NCI-H82 treated with DMSO at 0.1 percent for 48 hours (cell line): Measurements from ENCODE around the gene DUSP28.
A peak's percentile ranks its signal among the peaks of the same experiment; 100 is the strongest.

Source experiments
- DNase-seq: peaks from one replicate; lab custom pipeline; 2025; ENCODE audit not compliant: unreplicated experiment; lab: John Stamatoyannopoulos, UW

DUSP28 gene

DNA sequence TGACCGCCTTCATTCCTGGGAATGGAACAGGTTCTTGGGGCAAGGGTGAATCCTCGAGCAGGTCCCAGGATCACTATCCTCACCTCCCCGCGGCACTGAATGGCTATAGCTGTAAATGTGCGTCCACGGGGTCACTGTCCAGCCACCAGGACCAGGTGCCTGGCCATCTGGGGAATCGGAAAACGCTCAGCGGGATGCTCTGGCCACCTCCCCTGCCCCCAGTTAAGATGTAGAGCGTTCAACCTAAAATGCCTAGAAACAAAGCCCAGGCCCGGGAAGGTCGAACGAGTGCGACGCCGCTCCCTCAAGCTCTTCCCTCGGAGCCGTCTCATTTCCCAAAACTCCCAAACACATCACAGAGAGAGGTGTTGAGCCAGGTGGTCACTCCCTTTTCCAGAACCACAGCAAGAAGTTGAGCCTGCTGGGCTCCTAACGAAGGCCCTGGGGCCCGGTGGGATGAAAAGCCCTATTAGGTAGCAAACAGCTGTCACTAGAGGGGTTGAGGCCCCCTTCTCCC is 25.6 kb downstream of the DUSP28 start:
- no peak for DNase-seq

DNA sequence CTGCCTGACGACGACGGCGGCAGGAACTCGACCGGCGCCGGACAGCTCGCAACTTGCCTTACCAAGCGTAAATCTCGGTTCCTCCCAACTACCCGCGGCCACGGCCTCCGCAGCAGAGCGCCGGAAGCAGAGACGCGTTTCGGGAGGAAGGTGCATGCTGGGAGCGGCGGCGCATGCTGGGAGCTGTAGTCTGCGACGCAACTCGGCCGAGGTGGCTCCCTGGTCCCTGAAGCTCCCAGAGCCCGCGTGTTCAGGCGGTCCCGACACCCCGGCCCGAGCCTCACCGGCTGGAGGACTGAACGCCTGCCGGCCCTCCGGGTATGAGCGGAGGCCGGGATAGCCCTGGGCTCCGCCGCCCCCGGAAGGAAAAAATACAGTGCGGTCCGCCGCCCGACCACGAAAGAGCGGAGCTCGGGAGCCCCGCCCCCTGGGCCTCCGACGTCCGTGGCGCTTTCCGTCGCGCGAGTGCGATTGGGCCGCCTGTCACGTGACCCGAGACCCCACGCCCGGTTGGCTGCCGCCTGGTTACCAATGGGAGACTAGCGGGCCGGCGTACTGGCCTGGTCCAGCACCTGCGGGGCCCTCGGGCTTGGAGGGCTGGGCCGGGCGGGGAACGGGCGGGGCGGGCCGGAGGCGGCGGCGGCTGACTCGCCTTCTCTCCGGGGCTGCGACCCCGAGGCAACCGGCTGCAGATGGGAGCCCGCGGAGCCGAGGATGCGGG is 26.2 kb downstream of the DUSP28 start, which contains the start of gene CAPN10:
Gene CAPN10 (plus strand): TSS at position 537 of the 721 bp plus-strand sequence. CDS start 178 bp downstream, at position 715.
- DNase-seq, result peak; percentile 74

DNA sequence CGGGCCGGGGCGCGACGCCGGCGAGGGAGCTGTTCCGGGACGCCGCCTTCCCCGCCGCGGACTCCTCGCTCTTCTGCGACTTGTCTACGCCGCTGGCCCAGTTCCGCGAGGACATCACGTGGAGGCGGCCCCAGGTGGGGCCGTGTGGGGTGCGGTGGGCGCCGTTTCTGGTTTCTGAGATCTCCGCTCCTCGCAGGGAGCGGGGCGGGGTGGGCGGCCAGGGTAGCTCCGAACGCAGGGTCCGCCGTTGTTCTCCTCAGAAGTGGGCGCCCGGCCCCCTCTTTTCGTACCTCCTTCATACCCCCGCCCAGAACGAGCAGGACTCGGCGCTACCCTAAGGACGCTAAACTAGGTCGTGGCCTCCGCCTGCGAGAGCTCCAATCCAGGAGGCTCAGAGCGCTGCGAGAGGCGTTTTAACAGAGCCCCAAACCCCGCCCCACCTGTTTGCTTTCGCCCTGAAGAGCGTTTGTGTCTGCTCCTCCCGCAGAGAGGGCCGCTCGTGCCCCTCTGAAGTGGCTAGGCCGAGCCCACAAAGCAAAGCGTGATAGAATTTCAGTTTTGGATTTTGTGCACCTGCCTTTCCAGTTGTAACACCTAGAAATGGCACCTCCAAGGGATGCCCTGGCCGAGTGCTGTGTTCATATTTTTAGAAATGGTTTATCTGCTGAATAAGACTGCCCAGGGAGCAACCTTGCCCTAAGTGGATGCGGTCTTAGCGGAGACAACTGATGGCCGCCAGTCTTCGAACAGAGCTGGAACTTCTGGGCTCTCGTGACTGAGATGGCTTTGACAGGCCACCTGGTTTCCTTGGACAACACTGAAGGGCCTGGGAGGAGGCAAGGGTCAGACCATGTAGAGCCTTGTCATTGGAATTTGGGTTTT is 27.0 kb downstream of the DUSP28 start:
- no peak for DNase-seq

DNA sequence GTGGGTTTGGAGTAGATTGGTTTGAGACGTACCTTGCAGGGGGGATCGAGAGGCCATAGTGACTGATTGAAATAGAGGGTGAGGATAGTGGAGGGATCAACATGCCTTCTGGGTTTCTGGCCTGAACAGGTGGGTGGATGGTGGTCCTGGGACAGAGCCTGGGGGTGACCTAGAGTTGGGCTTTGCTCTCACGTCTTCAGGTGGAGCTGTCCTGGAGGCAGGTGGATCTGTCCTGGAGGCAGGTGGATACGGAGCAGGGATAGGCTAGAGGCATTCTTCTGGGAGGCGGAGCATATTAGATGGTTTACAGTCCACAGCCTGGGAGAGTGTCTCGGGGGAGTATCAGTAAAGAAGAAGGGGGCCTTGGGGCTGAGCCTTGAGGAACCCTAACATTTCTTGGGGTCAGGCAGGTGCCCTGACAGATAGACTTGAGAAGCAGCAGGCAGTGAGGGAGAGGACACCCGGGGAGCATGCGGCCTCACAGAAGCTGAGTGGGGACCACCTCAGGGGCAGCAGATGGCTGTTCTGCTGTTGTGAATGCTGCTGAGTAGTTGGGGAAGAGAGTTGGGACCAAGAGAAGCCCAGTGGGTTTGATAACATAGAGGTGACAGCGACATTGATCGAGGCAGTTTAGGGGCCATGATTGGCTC is 28.0 kb downstream of the DUSP28 start:
- DNase-seq, result no peak

DNA sequence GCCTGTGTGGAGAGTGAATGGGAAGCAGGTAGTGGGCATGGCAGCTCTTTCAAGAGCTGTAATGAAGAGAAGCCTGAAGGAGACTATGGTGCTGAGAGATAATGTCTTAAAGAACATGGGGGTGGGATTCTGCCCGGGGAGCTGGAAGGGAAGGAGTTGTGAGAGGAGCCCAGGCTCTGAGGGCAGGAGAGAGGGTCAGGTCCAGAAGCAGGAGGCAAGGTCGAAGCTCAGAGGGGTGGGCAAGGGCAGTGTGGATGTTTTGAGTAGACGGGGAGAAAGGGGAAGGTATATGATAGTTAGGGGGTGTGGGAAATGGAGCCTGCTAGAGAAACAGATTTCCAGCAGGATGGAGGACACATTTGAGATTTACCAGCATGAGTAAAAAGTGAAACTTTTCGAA is 28.5 kb downstream of the DUSP28 start:
- no peak for DNase-seq

DNA sequence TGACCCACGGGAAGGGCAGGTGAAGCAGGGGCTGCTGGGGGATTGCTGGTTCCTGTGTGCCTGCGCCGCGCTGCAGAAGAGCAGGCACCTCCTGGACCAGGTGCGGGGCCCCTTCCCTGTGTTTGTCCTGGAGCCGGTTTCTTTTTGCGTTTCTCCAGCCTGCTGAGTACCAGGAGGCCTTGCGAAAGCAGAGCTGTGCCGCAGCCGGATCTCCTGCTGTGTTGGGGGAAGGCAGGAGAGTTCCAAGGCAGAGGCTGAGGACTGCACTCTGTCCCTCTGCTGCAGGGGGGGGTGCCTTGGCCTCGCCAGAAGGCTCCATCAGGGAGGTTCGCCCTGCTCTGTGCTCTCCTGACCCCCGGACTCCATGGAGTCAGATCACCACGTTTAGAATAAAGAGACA is 29.2 kb downstream of the DUSP28 start:
- no peak for DNase-seq

DNA sequence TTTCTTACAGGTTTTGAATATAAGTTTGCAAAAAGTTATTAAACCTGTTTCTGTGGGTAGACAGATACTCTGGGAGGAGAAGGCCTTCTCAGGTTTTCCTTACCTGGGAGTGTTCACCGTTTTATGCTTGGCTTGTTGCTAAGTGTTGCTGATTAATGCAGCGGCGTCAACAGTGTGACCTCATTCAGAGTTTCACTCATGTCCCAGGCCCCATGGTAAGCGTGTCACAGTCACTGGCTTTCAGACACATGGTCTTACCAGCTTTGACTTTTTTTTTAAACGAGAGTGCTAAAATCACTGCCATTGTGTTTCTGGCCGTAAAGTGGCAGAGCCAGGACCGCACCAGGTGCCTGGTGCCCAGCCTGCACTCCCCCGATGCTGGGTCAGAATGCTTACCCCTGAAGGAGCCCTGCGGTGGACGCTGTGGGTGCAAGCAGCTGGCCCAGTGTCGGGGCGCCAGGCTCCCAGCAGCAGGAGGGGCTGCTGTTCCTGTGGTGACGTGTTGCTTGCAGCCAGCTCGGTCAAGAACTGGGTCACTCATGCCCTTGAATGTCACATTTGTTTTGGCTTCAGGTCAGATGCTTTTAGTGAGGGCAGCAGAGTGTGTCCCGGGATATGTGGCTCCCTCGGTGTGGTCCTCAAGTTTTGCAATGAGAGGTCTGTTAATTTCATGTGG is 29.8 kb downstream of the DUSP28 start:
- no peak for DNase-seq

DNA sequence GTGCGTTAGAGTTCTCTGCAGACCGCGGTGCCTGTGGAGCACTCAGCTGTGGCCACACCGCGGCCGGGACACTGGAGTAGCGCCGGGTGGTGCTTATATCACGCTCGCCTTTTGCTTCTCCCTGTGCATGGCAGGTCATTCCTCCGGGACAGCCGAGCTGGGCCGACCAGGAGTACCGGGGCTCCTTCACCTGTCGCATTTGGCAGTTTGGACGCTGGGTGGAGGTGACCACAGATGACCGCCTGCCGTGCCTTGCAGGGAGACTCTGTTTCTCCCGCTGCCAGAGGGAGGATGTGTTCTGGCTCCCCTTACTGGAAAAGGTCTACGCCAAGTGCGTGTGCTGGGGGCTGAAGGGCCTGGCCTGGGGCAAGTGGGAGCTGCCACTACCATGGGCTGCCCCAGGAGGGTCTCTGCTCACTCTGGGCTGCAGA is 30.5 kb downstream of the DUSP28 start:
- DNase-seq, result no peak

DNA sequence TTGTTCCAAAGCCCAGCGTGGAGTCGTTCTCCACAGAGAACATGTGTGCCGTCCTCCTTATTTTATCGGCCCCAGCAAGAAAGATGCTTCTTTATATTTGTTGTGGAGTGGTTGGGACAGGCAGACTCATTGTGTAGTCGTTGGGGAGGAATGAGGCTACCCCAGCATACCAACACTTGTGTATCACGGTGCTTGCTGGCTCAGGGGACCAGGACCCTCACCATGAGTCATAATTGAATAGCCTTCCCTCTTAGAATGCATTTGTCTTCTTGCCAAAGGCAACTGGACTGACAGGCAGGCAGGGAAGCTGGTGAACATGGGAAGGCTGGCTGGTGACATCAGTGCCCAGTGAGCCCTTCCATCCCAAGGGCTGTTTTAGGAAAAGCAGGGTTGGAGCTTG is 31.1 kb downstream of the DUSP28 start:
- no peak for DNase-seq

DNA sequence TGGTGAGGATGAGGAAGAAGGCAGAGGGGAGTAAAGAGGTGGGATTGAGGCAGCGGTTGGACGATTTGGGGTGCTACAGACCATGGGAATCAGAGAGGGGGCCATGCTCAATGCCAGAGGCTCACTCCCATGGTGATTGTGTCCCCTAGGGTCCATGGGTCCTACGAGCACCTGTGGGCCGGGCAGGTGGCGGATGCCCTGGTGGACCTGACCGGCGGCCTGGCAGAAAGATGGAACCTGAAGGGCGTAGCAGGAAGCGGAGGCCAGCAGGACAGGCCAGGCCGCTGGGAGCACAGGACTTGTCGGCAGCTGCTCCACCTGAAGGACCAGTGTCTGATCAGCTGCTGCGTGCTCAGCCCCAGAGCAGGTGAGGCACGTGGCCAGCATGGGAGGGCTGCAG is 31.6 kb downstream of the DUSP28 start:
- DNase-seq, result no peak

DNA sequence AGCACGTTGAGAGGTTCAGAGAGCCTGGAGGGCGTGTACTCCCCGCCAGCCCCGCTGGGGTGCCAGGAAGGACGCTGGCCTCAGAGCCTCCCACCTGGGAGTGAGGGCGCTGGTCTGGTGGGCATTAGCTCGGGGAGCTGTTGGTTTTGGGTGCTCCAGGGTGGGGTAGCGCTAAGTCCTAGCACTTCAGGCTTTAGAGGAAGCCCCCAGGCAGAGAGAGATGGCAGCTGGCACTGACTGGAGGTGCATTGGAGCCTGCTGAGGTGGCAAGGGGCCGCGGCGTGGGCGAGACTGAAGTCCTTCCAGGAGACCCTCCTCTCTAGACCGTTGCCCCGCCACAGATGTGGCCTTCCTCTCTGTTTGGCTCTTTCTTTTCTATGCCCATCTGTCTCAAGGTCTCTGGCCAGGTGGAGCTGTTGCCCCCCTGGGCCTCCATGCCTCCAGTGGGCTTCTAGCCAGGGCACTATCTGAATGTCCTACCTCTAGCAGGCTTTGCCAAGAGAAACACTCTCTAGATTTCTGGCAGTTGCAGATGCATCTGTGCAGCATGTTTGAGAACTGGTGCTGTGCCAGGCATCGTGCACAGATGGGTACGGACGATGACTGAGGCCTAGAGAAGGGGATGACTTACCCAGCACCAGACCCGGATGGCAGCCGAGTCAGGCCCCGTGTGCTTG is 33.0 kb downstream of the DUSP28 start:
- no peak for DNase-seq

DNA sequence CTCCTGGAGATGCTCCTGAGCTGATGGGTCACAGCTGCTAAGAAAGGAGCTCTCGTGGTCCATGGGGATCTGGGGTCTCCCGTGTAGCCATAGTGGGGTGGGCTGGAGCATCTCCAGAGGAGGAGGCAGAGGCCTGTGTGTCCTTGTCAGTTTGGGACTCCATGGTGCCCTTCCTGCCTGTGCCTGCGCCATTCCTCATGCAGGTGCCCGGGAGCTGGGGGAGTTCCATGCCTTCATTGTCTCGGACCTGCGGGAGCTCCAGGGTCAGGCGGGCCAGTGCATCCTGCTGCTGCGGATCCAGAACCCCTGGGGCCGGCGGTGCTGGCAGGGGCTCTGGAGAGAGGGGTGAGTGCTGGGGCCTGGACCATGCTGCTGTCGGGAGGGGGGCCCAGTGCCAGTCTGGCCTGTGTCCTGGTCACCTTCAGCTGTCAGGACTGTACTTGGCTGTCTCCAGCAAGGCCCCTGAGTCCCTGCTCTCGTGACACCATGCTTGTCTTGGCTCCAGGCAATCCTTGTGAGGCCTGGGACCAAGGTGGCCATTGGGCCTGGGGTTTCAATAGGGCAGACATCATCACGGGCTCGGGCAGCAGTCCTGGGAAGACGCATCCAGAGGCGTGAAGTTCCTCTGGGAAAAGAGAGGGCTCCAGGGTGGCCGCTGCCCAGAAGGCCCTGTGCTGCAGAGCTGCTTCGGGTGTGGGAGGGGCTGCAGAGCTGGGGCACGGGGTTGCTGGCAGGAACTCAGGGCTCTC is 33.7 kb downstream of the DUSP28 start:
- DNase-seq, result no peak

DNA sequence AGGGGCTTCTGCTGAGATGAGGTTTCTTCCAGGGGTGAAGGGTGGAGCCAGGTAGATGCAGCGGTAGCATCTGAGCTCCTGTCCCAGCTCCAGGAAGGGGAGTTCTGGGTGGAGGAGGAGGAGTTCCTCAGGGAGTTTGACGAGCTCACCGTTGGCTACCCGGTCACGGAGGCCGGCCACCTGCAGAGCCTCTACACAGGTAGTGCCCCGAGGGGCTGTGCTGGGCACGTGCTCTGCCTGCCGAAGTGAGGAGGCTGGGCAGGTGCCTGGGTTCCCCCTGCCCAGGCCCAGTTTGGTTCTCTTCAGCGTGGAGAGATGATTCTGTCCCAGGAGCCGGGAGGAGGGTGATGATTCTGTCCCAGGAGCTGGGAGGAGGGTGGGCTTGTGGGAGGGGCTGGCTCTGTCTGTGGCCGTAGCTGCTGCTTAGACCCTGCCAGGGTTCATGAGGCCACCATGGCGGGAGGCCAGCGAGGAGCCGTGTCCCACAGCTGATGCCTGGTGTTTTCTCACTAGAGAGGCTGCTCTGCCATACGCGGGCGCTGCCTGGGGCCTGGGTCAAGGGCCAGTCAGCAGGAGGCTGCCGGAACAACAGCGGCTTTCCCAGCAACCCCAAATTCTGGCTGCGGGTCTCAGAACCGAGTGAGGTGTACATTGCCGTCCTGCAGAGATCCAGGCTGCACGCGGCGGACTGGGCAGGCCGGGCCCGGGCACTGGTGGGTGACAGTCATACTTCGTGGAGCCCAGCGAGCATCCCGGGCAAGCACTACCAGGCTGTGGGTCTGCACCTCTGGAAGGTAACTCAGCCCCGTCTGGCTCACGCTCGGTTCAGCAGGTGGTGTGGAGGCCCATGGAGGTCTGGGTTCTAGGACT is 34.6 kb downstream of the DUSP28 start:
- DNase-seq, result no peak

DNA sequence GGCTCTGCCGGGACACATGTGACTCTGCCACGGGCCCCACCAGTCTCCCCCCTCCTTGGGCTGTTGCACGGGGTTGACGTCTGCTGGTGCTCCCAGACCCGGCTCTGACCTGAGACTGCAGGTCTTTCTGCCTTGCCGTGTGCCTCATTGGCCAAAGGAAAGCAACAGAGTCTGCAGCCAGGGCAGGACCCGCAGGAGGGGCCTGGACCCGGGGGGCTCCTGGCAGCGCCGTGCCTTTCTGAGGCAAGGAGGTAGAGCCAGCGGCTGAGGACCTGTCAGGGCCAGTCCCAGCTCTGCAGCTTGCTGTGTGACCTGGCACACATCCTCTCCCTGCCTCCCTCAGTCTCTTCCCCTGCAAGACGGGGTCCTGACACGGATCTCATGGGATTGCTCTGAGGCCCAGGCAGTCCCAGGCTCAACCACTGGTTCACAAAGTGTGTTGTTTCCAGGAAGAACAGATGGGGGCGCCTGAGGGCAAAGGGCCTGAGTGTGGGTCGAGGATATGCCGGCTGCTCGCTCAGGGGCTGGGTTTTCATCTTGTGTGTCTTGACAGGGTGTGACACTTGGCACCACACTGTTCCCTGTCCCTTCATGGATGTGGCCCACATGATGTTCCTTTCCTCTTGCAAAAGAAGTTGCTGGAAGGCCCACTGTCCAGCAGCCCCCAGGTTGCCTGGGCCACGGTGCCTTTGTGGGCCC is 35.4 kb downstream of the DUSP28 start:
- peak; percentile 1 for DNase-seq

DNA sequence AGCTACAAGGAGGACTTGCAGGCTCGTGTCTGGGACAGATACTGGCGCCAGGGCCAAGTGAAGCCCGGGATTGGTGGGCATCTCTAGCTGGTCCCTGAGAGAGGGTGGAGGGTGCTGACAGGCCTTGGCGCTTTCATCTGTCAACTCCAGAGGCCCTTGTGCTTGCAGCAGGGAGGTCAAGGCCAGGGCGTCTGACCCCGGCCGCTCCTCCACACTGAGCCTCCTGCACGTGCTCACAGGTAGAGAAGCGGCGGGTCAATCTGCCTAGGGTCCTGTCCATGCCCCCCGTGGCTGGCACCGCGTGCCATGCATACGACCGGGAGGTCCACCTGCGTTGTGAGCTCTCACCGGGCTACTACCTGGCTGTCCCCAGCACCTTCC is 35.9 kb downstream of the DUSP28 start:
- no peak for DNase-seq

DNA sequence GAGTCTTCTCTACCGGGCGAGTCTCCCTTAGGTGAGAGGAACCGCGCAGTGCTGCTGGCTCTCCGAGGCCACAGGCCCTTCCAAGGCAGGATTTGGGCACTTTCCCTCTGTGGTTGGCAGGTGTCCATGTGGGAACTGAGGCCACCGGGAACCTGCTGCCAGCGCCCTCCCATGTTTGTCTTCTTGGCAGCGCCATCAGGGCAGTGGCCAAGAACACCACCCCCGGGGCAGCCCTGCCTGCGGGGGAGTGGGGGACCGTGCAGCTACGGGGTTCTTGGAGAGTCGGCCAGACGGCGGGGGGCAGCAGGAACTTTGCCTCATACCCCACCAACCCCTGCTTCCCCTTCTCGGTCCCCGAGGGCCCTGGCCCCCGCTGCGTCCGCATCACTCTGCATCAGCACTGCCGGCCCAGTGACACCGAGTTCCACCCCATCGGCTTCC is 36.4 kb downstream of the DUSP28 start:
- no peak for DNase-seq

DNA sequence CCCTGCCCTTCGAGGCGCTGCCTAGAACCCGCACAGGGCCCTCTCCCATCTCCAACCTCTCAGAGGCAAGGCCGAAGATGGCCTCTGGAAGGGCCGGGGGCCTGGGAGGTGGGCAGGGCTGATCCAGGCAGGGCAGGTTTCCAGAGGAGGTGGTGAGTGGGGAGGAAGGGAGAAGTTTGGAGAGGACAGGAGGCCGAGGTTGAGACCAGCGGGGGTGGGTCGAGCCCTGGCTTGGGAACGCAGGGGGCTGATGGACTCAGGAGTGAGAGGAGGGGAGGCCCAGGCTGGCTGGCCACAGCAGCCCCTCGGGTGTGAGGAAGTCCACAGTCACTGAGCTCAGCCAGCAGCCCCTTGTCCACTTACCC is 36.9 kb downstream of the DUSP28 start:
- no peak for DNase-seq
